Measurements from ENCODE around the gene KANK2.

KANK2 gene

GRCh38 chr19:11225815-11226214 is 28.5 kb upstream of the KANK2 start:
- DNase-seq (ENCODE audit: low read depth) = no peak

- no peak for DNase-seq (ENCODE audit: low read depth)
Observed at GRCh38 chr19:11225172-11225571, 27.8 kb upstream of the KANK2 start.

- DNase-seq (ENCODE audit: low read depth) = no peak
Observed at GRCh38 chr19:11224429-11224828, 27.1 kb upstream of the KANK2 start.

GRCh38 chr19:11223200-11223599 is 25.9 kb upstream of the KANK2 start:
- DNase-seq (ENCODE audit: low read depth) = no peak

- no peak for DNase-seq (ENCODE audit: low read depth)
Observed at GRCh38 chr19:11221082-11221598, 23.8 kb upstream of the KANK2 start.

- DNase-seq (ENCODE audit: low read depth) = no peak
Observed at GRCh38 chr19:11214387-11214786, 17.0 kb upstream of the KANK2 start.

- no peak for DNase-seq (ENCODE audit: low read depth)
Observed at GRCh38 chr19:11210656-11210928, 13.2 kb upstream of the KANK2 start.

- DNase-seq (ENCODE audit: low read depth) = no peak
Observed at GRCh38 chr19:11209839-11210655, 12.7 kb upstream of the KANK2 start.

- DNase-seq (ENCODE audit: low read depth) = no peak
Observed at GRCh38 chr19:11208561-11209471, 11.5 kb upstream of the KANK2 start.

GRCh38 chr19:11205939-11206570 is 8.7 kb upstream of the KANK2 start:
- DNase-seq (ENCODE audit: low read depth) = no peak

- no peak for DNase-seq (ENCODE audit: low read depth)
Observed at GRCh38 chr19:11204943-11205349, 7.6 kb upstream of the KANK2 start.

GRCh38 chr19:11204076-11204602 is 6.8 kb upstream of the KANK2 start:
- no peak for DNase-seq (ENCODE audit: low read depth)

- DNase-seq (ENCODE audit: low read depth) = no peak
Observed at GRCh38 chr19:11203194-11204075, 6.1 kb upstream of the KANK2 start.

GRCh38 chr19:11202488-11203193 is 5.3 kb upstream of the KANK2 start:
- DNase-seq (ENCODE audit: low read depth) = no peak

- no peak for DNase-seq (ENCODE audit: low read depth)
Observed at GRCh38 chr19:11201791-11202190, 4.4 kb upstream of the KANK2 start.

- DNase-seq (ENCODE audit: low read depth) = no peak
Observed at GRCh38 chr19:11200931-11201330, 3.6 kb upstream of the KANK2 start.

- DNase-seq (ENCODE audit: low read depth) = no peak
Observed at GRCh38 chr19:11200015-11200574, 2.8 kb upstream of the KANK2 start.

- no peak for DNase-seq (ENCODE audit: low read depth)
Observed at GRCh38 chr19:11199517-11199916, 2.2 kb upstream of the KANK2 start.

- no peak for DNase-seq (ENCODE audit: low read depth)
Observed at GRCh38 chr19:11198769-11199424, 1.6 kb upstream of the KANK2 start.

GRCh38 chr19:11198175-11198534 is 810 bp upstream of the KANK2 start:
- no peak for DNase-seq (ENCODE audit: low read depth)

Measured in stimulated activated CD8-positive, alpha-beta memory T cell treated with anti-CD3 and anti-CD28 coated beads, Interleukin-4, amount 100 ng/mL, for 24 hours (primary cell).